ENCODE measurements around the gene ZNF784.
"Not testable (repeated sequence)": the region's sequence is repeated elsewhere in the genome, so short reads cannot be mapped to it uniquely, and the experiment has no call there.

The ZNF784 gene

GRCh38 chr19:55580628-55581144 lies 43.7 kb downstream of the ZNF784 start, which contains the start of gene ZNF579:
TSS of gene ZNF579 (minus strand) at chr19:55580848. CDS start at chr19:55579639, 1,209 bp downstream.
- peak; percentile 87 for DNase-seq

GRCh38 chr19:55579766-55580621 lies 44.4 kb downstream of the ZNF784 start:
- no peak for DNase-seq

GRCh38 chr19:55578761-55579747 lies 45.3 kb downstream of the ZNF784 start:
- no peak for DNase-seq

- DNase-seq: no peak
Measured at GRCh38 chr19:55578031-55578760, 46.2 kb downstream of the ZNF784 start.

GRCh38 chr19:55576746-55577145 lies 47.6 kb downstream of the ZNF784 start:
- no peak for DNase-seq

- DNase-seq: not testable (repeated sequence)
Measured at GRCh38 chr19:55573929-55574328, 50.4 kb downstream of the ZNF784 start.
